Right ventricle myocardium inferior (tissue), 1 donor: Measurements from ENCODE around the gene ZNF579. TPM values are rescaled to one million over a fixed set of nuclear protein-coding genes. Genes with fewer than 3 reads are reported as not detected.

ENCODE experiments used
- ATAC-seq: fragments of 200-7000 bp; cut with Tn5 transposase; one replicate; pipeline ENCODE4 v1.9.1; 2020; ENCODE audit warnings: mild to moderate bottlenecking, moderate library complexity
- DNase-seq: peaks from one replicate; pipeline ENCODE4 v3.0.0; 2021; ENCODE audit errors: missing footprints
- intact Hi-C: fragments of 100-400 bp; cut with DNase I; formaldehyde crosslinking; loops from one replicate; pipeline ENCODE4 v1.11.0; 2022
- total RNA-seq: library from RNA; stranded (reverse); fragmentation: NEBNext Ultra II Directional; extraction: Animal tissue kit (Norgen Biotek cat#: 25700); gene quantifications from one replicate; pipeline ENCODE4 v1.2.1, GENCODE V29; 2021
- donor health status: DM: no; HTN: yes; CAD: no; lungs with severe emphysema.

Gene ZNF579
- total RNA-seq, 1 donor from 2014 or later: 13.1 TPM

GRCh38 chr19:55614711-55615542, 34.3 kb upstream of the ZNF579 start:
- intact Hi-C loops: no loop called here

DNA sequence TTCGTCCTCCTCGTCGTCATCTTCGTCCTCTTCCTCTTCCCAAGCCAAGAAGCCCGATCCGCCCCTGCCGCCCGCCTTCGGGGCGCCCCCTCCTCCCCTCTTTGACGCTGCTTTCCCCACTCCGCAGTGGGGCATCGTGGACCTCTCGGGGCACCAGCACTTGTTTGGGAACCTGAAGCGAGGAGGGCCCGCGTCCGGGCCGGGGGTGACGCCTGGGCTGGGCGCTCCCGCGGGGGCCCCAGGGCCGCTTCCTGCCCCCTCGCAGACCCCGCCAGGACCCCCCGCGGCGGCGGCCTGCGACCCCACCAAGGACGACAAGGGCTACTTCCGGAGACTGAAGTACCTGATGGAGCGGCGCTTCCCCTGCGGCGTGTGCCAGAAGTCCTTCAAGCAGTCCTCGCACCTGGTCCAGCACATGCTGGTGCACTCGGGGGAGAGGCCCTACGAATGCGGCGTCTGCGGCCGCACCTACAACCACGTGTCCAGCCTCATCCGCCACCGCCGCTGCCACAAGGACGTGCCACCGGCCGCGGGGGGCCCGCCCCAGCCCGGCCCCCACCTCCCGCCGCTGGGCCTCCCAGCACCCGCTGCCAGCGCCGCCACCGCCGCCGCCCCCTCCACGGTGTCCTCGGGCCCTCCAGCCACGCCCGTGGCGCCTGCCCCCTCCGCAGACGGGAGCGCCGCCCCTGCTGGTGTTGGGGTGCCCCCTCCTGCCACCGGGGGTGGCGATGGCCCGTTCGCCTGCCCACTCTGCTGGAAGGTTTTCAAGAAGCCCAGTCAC, 33.5 kb upstream of the ZNF579 start:
- intact Hi-C loops: no loop called here
- DNase-seq: no peak
- no peak for ATAC-seq

More at GRCh38 chr19:55614711-55615542, 34.3 kb upstream of the ZNF579 start:
- DNase-seq (no peak), ATAC-seq (no peak)

DNA sequence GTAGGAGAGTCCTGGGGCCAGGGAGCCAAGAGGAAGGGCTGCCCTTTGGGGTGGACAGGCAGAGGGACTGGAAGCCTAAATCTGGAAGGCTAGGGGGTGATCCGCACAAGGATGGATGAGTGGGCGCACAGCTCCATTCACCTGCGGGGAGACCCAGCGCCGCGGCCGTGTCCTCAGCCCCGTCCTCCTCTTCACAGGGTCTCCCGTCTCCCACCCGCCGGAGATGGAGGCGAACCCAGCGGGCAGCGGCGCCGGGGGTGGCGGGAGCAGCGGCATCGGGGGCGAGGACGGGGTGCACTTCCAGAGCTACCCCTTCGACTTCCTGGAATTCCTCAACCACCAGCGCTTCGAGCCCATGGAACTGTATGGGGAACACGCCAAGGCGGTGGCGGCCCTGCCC, 32.7 kb upstream of the ZNF579 start:
- intact Hi-C loops: no loop called here
- ATAC-seq (no peak), DNase-seq (no peak)

DNA sequence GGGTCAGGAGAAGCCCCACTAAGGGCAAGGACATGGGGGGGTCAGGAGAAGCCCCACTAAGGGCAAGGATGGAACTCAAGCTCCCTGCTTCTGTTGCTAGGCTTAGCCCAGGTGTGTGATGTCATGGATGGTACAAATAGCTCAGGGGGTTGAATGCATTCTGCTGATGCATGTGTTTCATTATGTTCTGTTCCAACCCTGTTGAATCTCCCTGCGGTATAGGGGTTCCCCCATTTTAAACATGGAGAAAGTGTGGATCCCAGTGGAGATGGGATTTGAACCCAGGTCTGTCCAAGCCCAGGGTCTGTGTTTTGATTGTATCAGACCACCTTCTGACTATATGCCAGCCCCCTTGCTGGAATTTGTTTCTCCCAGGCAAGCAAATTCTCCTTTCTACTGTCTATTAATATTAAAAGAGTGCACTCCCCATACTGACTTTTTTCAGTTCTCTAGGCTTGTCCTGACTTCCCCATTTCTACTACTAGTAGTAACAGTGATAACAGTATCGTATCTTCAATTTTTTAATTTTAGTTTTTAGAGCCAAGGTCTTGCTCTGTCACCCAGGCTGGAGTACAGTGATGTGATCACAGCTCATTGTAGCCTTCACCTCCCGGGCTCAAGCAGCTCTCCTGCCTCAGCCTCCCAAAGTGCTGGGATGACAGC, 31.5 kb upstream of the ZNF579 start:
- ATAC-seq: no peak
- intact Hi-C loops: no loop called here
- DNase-seq: no peak

DNA sequence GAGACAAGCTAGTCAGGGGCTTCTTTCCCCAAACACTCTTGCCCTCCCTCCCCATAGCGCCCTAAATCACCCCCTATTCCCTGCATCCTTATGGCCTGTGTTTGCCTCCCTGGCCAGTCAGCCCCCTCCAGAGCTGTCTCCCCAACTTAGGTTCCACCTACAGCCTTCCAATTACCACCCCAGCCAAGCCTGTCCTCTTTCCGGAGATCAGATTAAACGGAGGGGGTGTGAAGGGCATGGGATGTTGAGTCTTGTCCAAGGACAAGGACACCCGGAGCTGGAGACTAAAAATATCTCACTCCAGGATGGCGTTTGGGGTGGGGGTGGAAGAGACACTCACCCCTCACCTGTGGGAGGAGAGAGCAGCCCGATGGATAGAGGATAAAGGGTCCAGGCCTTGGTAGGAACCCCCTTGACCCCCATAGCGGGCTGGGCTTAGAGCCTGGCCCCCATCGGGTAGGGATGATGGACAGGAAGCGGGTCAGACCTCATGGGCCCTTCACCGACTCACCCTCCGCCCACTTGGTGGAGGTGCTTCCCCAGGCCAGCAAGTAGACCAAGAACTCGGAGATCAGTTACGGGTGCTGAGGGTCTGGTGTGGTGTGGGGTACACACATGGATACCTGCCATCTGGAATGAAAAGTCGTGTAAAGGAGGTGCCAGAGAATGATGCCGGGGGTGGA, 30.8 kb upstream of the ZNF579 start:
- DNase-seq (no peak), ATAC-seq (peak; percentile 71)
- intact Hi-C loops: no loop called here

DNA sequence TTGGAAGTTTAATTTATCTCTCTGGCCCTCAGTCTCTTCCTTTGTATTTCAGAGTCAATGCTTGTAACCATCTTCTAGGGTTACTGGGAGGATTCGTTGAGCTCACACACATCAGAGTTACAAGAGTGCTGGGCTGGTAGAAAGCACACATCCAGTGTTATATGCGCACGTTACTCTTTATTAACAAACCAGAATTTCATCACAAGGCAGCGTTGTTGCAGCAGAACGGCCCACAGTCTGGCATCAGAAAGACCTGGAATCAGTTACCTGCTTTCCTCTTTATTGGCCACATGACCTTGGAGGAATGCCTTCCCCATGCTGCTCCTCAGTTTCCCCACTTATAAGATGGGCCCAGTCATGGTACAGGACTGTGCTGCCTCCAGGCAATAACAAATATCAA, 28.7 kb upstream of the ZNF579 start:
- no peak for ATAC-seq
- no peak for DNase-seq
- intact Hi-C loops: loop anchor here (10.0 kb wide), 1 partner anchor 225 kb away; the partner anchor contains the start of genes RPL28 and TMEM238

DNA sequence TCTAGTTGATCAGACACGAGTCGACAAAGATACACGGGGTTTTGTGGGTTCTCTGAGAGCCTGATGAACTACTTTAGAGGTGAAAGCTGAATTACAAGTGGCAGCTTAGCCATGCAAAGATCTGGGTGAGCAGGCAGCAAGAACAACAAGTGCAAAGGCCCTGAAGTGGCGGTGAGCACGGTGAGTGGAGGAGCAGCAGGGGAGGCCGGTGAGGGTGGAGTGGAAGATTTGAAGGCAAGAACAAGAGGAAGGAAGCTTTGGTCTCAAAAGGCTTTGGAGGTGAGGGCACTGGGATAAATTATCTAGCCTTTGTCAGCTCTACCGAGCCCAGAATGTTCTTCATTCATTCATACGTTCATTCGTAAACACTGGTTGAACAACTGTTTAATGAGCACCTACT, 26.2 kb upstream of the ZNF579 start:
- ATAC-seq (no peak), DNase-seq (no peak)

DNA sequence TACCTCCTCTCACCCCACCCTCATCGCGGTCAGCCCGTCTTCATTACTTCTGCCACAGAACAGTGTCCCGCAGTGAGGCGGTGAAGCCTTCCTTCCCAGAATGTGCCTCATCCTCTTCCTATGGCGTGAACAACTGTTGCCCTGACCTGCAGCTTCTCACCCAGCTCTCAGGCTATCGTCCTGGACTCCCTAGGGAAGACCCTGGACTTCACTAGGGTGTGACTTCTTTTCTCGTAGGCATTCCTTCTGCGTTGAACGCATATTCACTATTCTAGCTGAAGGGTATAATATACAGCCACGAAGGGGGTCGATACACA, 25.8 kb upstream of the ZNF579 start:
- intact Hi-C loops: loop anchor here (1.0 to 10.0 kb wide), 2 partner anchors 89 to 222 kb away; partner anchors contain the start of genes RPL28 and TMEM238
- ATAC-seq (no peak), DNase-seq (no peak)

More for the DNA sequence above, 26.2 kb upstream of the ZNF579 start:
- intact Hi-C loops: loop anchor here (1.0 to 10.0 kb wide), 2 partner anchors 90 to 222 kb away; partner anchors contain the start of genes RPL28 and TMEM238

GRCh38 chr19:55605637-55606470, 25.2 kb upstream of the ZNF579 start, which contains the start of gene ZNF865:
TSS of gene ZNF865 (plus strand) at chr19:55605647. CDS start at chr19:55613619, 7,972 bp downstream.
- ATAC-seq: peak; percentile 32
- intact Hi-C loops: loop anchor here (1.0 to 10.0 kb wide), 2 partner anchors 89 to 221 kb away; partner anchors contain the start of genes RPL28 and TMEM238
- no peak for DNase-seq

DNA sequence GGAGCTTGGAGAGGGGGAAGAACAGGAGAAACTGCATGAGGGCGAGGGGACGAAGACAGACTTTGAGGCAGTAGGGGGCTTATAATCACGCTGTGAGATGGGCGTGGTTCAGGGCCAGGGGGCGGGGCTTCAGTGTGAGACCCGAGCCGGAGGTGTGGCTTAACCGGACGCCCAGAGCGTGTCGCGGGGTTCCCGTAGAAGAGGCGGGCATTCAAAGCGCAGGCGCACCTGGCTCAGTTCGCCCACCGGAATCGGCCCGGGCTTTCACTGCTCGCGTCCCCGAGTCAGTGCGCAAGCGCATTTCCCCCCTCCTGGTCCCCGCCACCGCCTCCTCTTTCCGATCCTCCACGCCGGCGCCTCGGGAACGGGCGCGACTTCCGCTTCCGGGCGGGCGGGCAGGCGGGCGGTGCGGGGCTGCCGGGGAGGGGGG, 24.6 kb upstream of the ZNF579 start:
- ATAC-seq (peak; percentile 85), DNase-seq (peak; percentile 98)
- intact Hi-C loops: loop anchor here (10.0 kb wide), 1 partner anchor 220 kb away; the partner anchor contains the start of genes RPL28 and TMEM238

- DNase-seq (no peak), ATAC-seq (no peak)
- intact Hi-C loops: loop anchor here (10.0 kb wide), 1 partner anchor 219 kb away; the partner anchor contains the start of genes RPL28 and TMEM238
Observed at GRCh38 chr19:55603581-55604292, 23.1 kb upstream of the ZNF579 start.

DNA sequence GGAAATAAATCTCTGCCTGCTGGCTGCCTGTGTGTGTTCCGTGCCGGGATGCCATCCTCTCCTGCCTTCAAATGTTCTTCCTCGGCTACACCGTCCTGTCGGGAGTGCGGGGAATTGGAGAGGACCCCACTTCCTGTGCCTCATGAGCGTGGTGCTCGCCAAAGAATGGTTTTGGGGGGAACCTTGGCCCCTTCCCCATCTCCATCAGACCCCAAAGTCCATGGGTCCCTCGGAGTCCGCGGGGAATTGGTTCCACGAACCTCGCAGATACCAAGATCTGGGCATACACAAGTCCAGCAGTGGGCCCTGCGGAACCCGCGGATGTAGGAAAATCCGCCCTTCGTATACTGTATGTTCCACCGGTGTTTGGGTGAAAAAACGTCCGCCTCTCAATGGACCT, 22.5 kb upstream of the ZNF579 start:
- ATAC-seq (no peak), DNase-seq (no peak)
- intact Hi-C loops: loop anchor here (10.0 kb wide), 1 partner anchor 218 kb away; the partner anchor contains the start of genes RPL28 and TMEM238

DNA sequence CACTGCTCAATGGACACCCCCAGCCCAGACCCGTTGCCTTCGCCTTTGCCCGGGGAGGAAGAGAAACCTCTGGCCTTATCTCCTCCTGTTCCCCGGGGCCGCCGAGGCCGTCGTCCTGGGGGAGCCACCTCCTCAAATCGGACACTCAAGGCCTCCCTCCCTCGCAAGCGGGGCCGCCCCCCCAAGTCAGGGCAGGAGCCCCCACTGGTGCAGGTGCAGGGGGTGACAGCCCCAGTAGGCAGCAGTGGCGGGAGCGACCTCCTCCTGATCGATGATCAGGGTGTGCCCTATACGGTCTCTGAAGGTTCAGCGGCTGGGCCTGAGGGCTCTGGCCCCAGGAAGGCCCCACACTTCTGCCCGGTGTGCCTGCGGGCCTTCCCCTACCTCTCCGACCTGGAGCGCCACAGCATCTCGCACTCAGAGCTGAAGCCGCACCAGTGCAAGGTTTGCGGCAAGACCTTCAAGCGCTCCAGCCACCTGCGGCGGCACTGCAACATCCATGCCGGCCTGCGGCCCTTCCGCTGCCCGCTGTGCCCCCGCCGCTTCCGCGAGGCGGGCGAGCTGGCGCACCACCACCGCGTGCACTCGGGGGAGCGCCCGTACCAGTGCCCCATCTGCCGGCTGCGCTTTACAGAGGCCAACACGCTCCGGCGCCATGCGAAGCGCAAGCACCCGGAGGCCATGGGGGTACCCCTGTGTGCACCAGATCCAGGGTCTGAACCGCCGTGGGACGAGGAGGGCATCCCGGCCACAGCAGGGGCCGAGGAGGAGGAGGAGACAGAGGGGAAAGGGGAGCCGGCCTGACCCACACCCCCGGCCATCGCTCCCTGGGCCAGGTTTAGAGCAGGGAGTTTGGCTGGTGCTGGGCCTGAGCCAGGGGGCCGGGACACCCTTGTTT, 21.7 kb upstream of the ZNF579 start:
- intact Hi-C loops: loop anchor here (10.0 kb wide), 1 partner anchor 218 kb away; the partner anchor contains the start of genes RPL28 and TMEM238

GRCh38 chr19:55601084-55601483, 20.4 kb upstream of the ZNF579 start:
- DNase-seq (no peak), ATAC-seq (no peak)
- intact Hi-C loops: loop anchor here (1.0 to 10.0 kb wide), 2 partner anchors 55 to 216 kb away; partner anchors contain the start of genes RPL28 and TMEM238

More for the DNA sequence above, 21.7 kb upstream of the ZNF579 start:
- peak; percentile 68 for DNase-seq
- no peak for ATAC-seq

GRCh38 chr19:55600662-55601028, 20.0 kb upstream of the ZNF579 start:
- ATAC-seq (no peak), DNase-seq (no peak)
- intact Hi-C loops: loop anchor here (1.0 to 10.0 kb wide), 2 partner anchors 54 to 216 kb away; partner anchors contain the start of genes RPL28 and TMEM238
